ENCODE results near the gene ISM1.

Gene ISM1

GRCh38 chr20:13333793-13334192 lies 112.7 kb downstream of the ISM1 start:
- no peak overlapping the region for H3K4me2 ChIP-seq (ENCODE audit: low read length)
- H3K4me1 ChIP-seq (ENCODE audit: insufficient read depth, low read length, severe bottlenecking), result no peaks in the 10 kb centered on the region
- no peak for TF ChIP-seq CTCF (IDR thresholded peaks at IDR 0.05; ENCODE audit: low read length)
- TF ChIP-seq EZH2 (IDR thresholded peaks at IDR 0.05; ENCODE audit: borderline replicate concordance, low read length), result no peak
- H3F3A ChIP-seq (ENCODE audit: insufficient read depth, low read length), result no peaks in the 10 kb centered on the region
- no peak overlapping the region for H2AFZ ChIP-seq (ENCODE audit: low read length)
- no peaks in the 10 kb centered on the region for H3K36me3 ChIP-seq (ENCODE audit: insufficient read depth, low read length)
- H3K27me3 ChIP-seq (ENCODE audit: insufficient read depth, low read length), result no peaks in the 10 kb centered on the region
- H3K9me2 ChIP-seq (ENCODE audit: low read depth, low read length), result no peaks in the 10 kb centered on the region
- H3K79me2 ChIP-seq (ENCODE audit: insufficient read depth, low read length), result no peaks in the 10 kb centered on the region
- no peak overlapping the region for H3K27ac ChIP-seq (ENCODE audit: low read depth, low read length, poor library complexity, severe bottlenecking)
- no peaks in the 10 kb centered on the region for H3K9me3 ChIP-seq (ENCODE audit: low read length)
- no peak overlapping the region for H3K4me3 ChIP-seq (ENCODE audit: low read depth, low read length, poor library complexity, severe bottlenecking)
- no peaks in the 10 kb centered on the region for H4K20me1 ChIP-seq (ENCODE audit: insufficient read depth, low read length)
- no peak overlapping the region for H3K9ac ChIP-seq (ENCODE audit: low read length)

- TF ChIP-seq CTCF (IDR thresholded peaks at IDR 0.05; ENCODE audit: low read length) (no peak), EZH2 (IDR thresholded peaks at IDR 0.05; ENCODE audit: borderline replicate concordance, low read length) (no peak)
- Histone ChIP-seq H3K27ac (ENCODE audit: low read depth, low read length, poor library complexity, severe bottlenecking) (no peak overlapping the region), H3K9ac (ENCODE audit: low read length) (no peak overlapping the region), H2AFZ (ENCODE audit: low read length) (no peak overlapping the region), H3F3A (ENCODE audit: insufficient read depth, low read length) (no peaks in the 10 kb centered on the region), H3K4me1 (ENCODE audit: insufficient read depth, low read length, severe bottlenecking) (no peaks in the 10 kb centered on the region), H3K79me2 (ENCODE audit: insufficient read depth, low read length) (no peaks in the 10 kb centered on the region), H4K20me1 (ENCODE audit: insufficient read depth, low read length) (no peaks in the 10 kb centered on the region), H3K4me3 (ENCODE audit: low read depth, low read length, poor library complexity, severe bottlenecking) (no peak overlapping the region), H3K36me3 (ENCODE audit: insufficient read depth, low read length) (no peaks in the 10 kb centered on the region), H3K4me2 (ENCODE audit: low read length) (no peak overlapping the region), H3K9me2 (ENCODE audit: low read depth, low read length) (no peaks in the 10 kb centered on the region), H3K27me3 (ENCODE audit: insufficient read depth, low read length) (no peaks in the 10 kb centered on the region), H3K9me3 (ENCODE audit: low read length) (no peaks in the 10 kb centered on the region)
Measured at GRCh38 chr20:13336308-13337089, 115.4 kb downstream of the ISM1 start.

GRCh38 chr20:13337090-13337784 lies 116.2 kb downstream of the ISM1 start:
- Histone ChIP-seq H3K4me3 (ENCODE audit: low read depth, low read length, poor library complexity, severe bottlenecking) (no peak overlapping the region), H3K9me3 (ENCODE audit: low read length) (no peaks in the 10 kb centered on the region), H3K9ac (ENCODE audit: low read length) (no peak overlapping the region), H3F3A (ENCODE audit: insufficient read depth, low read length) (no peaks in the 10 kb centered on the region), H3K27me3 (ENCODE audit: insufficient read depth, low read length) (no peaks in the 10 kb centered on the region), H3K79me2 (ENCODE audit: insufficient read depth, low read length) (no peaks in the 10 kb centered on the region), H4K20me1 (ENCODE audit: insufficient read depth, low read length) (no peaks in the 10 kb centered on the region), H3K4me2 (ENCODE audit: low read length) (no peak overlapping the region), H3K4me1 (ENCODE audit: insufficient read depth, low read length, severe bottlenecking) (no peaks in the 10 kb centered on the region), H3K36me3 (ENCODE audit: insufficient read depth, low read length) (no peaks in the 10 kb centered on the region), H3K27ac (ENCODE audit: low read depth, low read length, poor library complexity, severe bottlenecking) (no peak overlapping the region), H2AFZ (ENCODE audit: low read length) (no peak overlapping the region), H3K9me2 (ENCODE audit: low read depth, low read length) (no peaks in the 10 kb centered on the region)
- TF ChIP-seq EZH2 (IDR thresholded peaks at IDR 0.05; ENCODE audit: borderline replicate concordance, low read length), result no peak
- TF ChIP-seq CTCF (IDR thresholded peaks at IDR 0.05; ENCODE audit: low read length), result no peak
